GM18526 (cell line): ENCODE results near the gene PACRG.

Experiments used
- POLR2A ChIP-seq: IDR thresholded peaks from 3 replicates; pipeline ENCODE4 v1.6.1; 2011; ENCODE audit not compliant: insufficient read length; ENCODE audit errors: extremely low read depth

The PACRG gene

DNA sequence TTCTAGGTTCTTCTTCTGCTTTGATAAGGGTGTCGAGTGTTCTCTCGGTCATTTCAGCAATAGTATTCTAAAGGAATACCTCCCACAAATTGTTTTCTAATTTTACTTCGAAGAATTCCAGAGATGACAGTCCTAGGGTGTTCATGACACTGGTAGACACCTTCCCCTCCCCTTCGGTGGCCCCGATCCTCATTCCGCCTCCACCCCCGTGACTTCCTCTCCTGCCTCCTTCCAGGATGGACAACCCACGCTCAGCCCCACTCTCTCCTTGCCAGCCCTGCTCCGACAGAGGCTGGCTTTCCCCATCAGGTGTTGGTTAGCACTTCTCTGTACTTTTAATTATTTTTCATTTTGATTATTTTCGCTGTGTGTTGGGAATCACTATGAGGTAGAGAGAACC is 431.9 kb downstream of the PACRG start:
- no peak for TF ChIP-seq POLR2A

DNA sequence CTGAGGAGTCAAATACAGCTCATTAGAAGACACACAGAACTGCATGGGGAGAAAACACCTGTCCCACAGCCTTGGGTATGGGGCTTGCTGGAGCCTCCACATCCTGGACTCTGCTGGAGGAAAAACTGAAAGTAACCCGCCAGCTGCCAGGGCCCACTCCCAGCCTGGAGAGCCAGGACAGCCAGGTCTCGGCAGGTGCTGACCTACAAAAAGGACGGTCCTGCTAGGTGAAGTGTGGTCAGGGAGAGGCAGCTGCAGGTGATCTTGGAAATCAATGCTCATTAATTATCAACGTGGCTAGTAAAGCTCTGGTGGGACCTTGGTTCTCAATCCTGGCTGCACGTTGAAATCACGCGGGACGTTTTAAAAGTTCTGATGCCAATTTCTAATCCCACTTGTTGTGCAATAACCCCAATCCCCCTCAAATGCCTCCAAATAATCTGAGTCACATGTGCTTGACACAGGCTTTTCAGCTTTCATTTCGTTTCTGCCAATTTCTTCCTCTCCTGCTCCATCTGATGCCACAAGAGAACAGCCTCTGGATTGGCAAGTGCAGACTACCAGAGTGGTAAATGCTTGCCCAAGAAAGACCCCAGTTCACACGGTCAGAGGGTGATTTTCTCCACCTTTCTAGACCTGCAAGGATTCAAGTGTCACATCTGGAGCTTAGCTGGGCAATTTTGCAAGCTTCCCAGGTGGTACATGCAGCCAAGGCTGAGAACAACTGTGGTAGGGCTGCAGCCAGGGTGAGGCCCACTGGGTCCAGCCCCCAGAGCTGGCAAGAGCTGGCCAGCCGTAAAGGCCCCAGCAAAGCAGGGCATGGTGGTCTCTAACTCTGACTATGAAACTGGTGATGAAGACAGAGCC is 434.5 kb downstream of the PACRG start:
- no peak for TF ChIP-seq POLR2A

DNA sequence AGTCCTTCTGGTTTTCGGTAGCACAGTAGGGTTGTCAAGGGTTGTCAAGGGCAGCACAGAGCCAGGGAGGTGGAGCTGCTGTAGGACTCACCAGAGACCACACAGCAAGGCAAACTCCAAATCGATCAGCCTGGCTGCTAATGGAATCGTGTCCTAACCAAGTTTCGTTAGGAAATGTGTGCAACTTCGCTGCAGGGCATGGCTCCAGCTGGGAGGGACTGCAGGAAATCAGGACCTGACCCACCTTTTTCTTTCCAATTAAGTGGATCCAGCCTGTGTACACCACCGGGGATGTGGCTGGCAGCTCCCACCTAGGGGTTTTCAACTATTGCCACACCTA is 435.1 kb downstream of the PACRG start:
- TF ChIP-seq POLR2A = no peak

DNA sequence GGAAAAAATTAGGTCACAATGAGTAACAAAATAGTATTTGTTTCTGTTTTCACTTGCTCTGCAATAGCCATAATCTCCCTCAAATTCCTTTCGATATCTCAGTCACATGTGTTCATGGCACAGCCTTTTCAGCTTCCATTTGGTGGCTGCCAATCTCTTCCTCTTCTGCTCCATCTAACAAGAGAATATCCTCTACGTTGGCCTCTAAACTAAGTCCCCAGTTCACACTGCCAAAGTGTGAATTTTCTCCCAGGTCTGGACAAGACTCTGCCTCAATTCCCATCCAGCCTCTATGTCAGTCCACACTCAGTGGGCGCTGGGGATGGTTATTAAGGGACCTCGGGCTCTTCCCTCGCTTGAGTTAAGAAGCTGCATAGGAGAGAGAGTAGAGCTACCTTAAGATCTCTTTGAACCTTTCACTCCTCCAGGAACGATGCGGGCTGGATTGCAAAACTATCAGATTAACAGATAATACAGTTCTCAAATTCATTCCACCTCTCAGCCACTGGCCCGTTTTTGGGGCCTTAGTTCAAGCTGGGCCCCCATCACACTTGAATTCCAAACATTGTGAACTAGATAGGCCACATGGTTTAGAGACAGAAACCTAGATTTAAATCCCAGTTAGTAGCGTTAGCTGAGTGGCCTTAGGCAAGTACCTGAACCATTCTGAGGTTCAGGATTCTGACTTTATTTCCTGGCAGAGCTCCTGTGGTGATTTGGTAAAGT is 436.6 kb downstream of the PACRG start:
- no peak for TF ChIP-seq POLR2A

DNA sequence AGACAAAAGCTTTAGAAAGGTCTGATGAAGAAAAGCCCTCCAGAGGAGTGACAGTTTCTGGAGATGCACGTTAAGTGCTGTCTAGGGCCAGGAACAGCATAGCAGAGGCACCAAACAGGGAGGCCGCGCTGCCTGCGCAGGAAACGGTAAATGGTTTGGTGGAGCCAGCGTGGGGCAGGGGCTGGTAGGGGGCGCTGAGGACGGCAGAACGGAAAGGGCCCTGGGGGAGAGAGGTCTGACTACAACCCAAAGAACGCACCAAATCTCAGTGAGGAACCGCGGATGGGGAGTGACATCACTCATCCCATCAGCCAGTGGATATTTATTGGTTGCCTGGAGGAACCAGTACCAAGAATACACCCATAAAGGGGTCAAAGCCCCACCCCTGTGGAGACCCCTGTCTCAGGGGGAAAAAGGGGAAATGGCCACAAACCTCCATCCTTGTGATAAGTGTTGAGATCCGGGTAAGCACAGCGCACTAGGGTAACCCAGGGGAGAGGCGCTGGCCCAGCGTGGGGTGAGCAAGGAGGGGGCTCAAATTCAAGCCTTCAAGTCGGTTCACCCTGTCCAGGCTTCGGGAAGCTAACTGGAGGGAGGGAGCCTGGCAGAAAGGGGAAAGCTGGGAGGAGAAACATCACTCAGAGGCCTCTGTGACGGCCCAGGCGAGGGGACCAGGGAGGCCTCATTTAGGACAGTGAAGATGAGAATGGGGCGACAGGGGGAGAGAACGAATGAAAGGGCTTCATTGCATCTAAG is 437.6 kb downstream of the PACRG start:
- no peak for TF ChIP-seq POLR2A

DNA sequence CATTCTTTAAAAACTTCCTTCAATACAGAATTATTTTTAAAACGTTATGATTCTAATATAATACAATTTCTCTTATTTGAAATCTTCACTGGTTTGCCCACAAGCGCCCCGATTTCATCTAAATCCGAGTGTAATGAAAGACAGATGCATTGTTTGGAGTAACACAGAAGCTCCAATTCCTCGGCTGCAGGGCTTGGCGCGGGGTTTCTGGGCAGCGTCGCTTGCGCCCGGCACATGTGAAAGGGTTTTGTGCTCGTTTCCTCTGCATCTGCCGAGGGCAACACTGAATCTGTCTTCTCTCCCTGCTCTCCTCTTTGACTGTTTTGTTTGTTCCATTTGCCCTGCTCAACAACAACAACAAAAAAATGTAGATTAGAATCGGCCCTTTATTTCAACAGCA is 438.1 kb downstream of the PACRG start:
- no peak for TF ChIP-seq POLR2A

DNA sequence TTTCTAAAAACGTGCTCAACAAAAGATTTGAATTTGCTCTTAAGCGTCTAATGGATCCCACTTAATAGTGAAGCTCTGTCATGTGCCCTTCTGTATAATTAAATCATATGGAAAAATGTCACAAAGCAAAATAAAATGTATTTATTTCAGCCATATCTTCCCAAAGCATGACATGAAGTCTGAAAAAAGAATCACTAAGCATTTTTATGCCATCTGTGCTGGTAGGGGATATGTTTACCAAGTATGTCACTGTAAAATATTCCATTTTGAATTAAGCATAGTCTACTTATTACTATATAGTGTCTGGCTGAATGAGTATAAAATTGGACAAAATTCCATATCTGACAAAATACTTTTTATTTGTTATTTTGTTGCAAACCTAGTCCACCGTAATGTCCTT is 438.7 kb downstream of the PACRG start:
- TF ChIP-seq POLR2A = no peak

DNA sequence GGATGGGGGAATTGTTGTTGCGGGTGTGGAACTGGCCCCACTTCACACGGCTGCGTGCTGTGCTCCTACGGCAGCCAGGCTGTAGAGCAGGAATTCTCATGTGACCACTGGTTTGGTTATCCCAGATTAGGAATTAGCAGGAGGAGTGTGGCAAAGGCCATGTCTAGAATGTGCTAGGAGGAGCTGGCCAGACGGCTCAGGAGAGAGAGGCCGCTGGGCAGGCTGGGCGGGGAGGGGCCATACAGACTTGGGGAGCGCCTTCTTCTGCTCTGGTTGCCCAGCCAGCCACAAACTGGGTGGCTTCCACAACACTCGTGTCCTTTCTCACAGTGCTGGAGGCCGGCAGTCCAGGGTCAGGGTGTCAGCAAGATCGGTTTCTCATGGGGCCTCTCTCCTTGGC is 441.7 kb downstream of the PACRG start:
- no peak for TF ChIP-seq POLR2A

DNA sequence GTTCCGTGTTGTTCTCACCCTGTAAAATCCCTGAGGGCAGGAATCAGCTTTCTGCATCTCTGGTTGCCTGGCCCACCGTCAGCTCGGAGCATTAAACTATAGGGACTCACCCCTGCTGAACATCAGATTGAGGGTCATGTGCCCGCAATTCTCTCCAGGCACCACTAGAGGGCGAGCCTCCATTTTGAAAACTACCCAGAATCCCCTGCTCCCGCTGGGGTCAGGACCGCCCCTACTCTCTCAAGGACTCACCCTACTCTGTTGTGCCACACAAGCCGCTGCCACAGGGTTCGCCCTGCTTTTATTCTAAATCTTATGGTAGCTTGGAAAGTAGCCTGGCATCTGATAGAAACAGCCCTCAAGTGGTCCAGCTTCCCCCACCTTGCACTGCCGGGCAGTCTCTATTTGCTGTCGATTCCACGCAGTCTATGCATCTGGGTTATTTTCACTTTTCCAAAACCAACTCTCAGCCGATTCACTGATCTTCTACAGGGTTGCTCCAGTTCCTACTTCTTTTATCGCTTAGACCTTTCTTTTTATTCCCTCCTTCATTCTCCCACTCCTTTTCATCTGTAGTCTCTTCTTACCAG is 442.6 kb downstream of the PACRG start:
- no peak for TF ChIP-seq POLR2A

DNA sequence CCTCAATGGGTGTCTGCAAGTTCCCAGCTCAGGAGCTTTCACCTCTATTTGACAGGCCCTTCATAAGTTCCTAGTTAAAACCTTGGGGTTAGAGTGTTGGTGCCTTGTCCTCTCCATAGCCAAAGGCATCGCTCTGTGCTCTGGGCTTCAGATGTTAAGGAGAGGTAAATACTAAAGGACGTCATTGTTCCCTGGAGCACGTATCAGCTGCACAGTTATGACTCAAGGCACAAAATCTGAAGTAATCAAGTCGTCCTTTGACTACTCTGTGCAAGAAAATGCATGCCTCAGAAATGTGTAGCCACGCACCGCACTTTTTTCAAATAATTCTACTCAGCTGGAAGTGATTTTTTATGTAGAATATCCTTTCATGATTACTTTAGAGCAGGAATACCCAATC is 446.0 kb downstream of the PACRG start:
- TF ChIP-seq POLR2A = no peak

DNA sequence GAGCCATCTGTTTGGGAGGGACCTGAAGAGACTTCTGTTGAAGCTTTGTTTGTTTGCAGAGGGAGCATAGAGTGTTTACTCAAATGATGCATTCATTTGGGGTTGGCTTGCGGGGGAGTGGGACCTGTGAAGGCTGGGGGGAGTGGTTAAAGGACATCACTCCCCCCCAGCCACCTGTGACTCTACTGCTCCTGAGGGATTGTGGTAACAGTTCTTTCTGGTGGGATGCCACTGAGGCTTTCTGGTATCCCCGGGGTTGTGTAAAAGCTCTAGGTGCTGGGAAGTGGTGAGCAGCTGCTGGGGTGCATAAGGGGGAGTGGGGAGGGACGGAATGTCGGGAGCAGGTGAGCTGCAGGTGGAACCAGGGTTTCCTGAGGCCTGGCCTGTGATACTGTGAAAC is 447.5 kb downstream of the PACRG start:
- TF ChIP-seq POLR2A = no peak

DNA sequence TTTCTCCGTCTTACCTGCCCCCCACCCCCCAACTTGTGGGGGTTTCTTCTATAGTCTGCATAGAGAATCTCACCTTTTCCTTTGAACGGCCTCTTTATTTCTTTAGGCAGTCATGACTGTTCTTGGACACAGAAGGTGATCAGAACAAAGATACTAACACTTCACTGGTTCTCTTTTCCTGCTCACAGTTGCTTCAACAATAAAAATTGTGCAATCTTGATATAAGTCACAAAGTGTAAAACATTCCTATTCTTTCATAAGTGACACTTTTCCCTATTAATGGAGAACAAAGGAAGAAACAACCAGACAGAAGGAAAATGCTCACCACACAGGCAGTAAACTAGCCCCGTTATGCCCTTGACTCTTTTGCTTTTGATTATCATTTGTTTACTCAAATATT is 448.3 kb downstream of the PACRG start:
- TF ChIP-seq POLR2A = no peak

DNA sequence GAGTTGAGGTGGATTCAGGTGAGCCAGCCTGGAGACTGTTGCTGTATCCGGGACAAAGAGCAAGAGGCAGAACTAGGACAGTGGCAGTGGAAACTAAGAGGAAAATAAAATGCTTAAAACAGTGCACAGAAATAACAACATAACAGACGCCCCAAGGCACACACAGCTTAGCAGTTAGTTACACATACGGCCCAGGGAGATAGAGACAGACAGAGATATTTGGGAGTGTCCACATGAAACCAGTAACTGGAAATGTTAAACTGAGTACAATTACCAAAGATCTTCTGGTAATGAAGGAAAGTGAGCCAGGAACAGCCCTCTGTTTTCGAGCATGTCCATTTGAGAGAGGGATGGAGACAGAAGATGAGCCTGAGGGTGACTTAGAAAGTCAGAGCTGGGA is 449.2 kb downstream of the PACRG start:
- TF ChIP-seq POLR2A = no peak

DNA sequence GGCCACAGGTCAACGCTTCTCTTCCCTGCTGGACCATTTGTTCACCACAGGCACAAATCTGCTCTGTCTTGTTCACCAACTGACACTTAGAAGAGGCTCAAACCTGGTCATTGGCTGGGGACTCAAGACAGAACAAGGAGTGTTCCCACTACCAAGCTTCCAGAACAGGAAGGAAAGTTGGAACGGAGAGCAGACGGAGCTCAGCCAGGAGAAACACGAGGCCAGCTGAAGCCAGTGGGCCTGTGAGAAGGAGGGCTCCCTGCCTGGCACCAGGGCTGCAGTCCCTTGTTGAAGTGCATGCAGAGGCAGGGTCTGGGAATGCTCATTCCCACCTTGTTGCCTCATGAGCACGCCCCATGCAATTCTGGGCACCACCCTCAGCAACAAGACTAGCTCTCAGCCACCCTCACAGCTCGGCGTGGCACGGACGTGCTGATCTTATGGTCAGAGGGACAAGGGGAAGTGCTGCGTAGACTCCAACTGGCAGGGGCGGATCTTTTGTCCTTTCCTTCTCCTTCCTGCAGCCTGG is 450.2 kb downstream of the PACRG start:
- no peak for TF ChIP-seq POLR2A

DNA sequence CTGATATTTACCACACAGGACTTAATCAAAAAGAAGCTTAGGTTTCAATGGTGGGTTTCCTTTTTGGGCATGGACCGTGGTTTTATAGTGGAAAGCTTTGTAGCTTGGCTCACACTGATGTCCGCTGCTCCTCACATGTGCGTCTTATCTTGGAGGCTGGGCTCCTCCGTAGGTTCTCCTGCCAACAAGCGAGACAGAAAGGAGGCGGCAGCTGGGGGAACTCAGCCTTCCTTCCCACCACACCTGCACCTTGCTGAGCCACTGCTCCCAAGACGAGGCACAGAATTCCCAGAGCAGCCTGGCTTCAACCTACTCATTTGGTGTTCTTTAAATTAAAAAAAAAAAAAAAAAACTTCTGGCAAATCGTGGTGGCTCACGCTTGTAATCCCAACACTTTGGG is 451.3 kb downstream of the PACRG start:
- no peak for TF ChIP-seq POLR2A
